ENCODE data around the gene NRAP. TPM values are rescaled to one million over a fixed set of nuclear protein-coding genes. Genes with fewer than 3 reads are reported as not detected.

NRAP gene
- total RNA-seq, 4 donors from 2014 or later, result 0.16 to 12.3 (median 1.1) TPM; not detected in 1

DNA sequence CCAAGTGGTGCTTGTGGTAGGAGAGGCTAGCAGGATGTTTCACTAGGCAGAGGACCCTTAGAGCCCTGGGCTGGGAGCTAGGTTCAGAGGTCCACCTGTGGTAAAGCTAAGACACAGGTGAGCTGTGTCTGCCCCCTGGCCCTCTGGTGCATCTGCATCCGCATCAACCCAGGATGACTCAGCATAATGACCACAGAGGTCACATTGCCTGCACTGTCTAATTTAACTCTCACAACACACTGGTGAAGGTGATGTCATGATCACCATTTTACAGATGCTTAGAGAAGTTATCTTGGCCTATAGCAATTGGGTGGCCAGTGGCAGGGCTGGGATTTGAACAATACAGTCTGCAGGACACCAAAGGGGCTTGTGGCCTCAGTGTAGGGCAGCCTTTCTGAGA, 77.9 kb downstream of the NRAP start:
- in situ Hi-C loops (cut with MboI; ENCODE audit: low pct_ligation_motif_present in 1 of 4, low pct_unique_long_range_greater_than_20kb in 1 of 4, low sequenced_read_pairs in 3 of 4) (no loop called here), intact Hi-C loops (cut with DNase I; ENCODE audit: low total_unique reads) (no loop called here)

DNA sequence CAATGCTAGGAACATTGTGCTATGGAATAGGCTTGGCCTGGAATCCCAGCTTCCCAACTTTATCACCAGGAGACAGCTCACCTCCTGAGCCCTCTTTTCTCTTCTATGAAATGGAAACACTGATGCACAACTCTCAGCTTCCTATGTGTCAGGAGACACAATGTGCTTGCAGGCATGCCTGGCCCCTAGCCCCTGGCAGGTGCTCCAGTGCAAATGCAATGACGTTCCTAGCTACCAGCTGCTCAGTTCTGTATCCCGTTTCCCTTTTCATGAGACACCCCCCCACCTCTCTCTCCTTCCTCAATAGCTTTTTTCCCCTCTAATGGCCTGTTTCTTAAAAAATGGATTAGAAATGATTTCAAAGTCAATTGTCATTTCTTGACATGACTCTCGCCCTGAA, 80.3 kb downstream of the NRAP start:
- 44 to 81% methylated on average over 3 of the region's 3 CpGs for WGBS, 2 donors (ENCODE audit: low coverage in 1 of 2)
- in situ Hi-C loops (cut with MboI; ENCODE audit: low pct_ligation_motif_present in 1 of 4, low pct_unique_long_range_greater_than_20kb in 1 of 4, low sequenced_read_pairs in 3 of 4), result no loop called here

More for the DNA sequence above, 77.9 kb downstream of the NRAP start:
- H3K4me1 ChIP-seq, result no peaks in the 10 kb centered on the region
- no peak for DNase-seq
- no peak overlapping the region for H3K4me3 ChIP-seq
- no peak for TF ChIP-seq EP300 (IDR thresholded peaks at IDR 0.05; ENCODE audit: low read depth)
- no peak for TF ChIP-seq POLR2AphosphoS5 (IDR thresholded peaks at IDR 0.05)
- TF ChIP-seq, protein P1, sequence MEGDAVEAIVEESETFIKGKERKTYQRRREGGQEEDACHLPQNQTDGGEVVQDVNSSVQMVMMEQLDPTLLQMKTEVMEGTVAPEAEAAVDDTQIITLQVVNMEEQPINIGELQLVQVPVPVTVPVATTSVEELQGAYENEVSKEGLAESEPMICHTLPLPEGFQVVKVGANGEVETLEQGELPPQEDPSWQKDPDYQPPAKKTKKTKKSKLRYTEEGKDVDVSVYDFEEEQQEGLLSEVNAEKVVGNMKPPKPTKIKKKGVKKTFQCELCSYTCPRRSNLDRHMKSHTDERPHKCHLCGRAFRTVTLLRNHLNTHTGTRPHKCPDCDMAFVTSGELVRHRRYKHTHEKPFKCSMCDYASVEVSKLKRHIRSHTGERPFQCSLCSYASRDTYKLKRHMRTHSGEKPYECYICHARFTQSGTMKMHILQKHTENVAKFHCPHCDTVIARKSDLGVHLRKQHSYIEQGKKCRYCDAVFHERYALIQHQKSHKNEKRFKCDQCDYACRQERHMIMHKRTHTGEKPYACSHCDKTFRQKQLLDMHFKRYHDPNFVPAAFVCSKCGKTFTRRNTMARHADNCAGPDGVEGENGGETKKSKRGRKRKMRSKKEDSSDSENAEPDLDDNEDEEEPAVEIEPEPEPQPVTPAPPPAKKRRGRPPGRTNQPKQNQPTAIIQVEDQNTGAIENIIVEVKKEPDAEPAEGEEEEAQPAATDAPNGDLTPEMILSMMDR (IDR thresholded peaks at IDR 0.05), result no peak
- no peak for TF ChIP-seq POLR2A (IDR thresholded peaks at IDR 0.05)
- H3K36me3 ChIP-seq, result no peaks in the 10 kb centered on the region
- no peaks in the 10 kb centered on the region for H3K9me3 ChIP-seq
- no peak overlapping the region for H3K27ac ChIP-seq
- peaks cover 11% of the 10 kb centered on the region for H3K27me3 ChIP-seq
- WGBS, 2 donors (ENCODE audit: low coverage in 1 of 2), result 50% methylated on average over 1 of the region's 1 CpG; no CpG with 5 or more reads in 1 of the 2 donors

GRCh38 chr10:113581092-113581491, 82.7 kb downstream of the NRAP start:
- WGBS, 2 donors (ENCODE audit: low coverage in 1 of 2), result 94% methylated on average over 1 of the region's 1 CpG; no CpG with 5 or more reads in 1 of the 2 donors
- no peak overlapping the region for H3K27ac ChIP-seq
- no peak for DNase-seq
- H3K9me3 ChIP-seq, result no peaks in the 10 kb centered on the region
- H3K27me3 ChIP-seq, result peaks cover 11% of the 10 kb centered on the region
- intact Hi-C loops (cut with DNase I; ENCODE audit: low total_unique reads), result no loop called here
- H3K36me3 ChIP-seq, result no peaks in the 10 kb centered on the region
- in situ Hi-C loops (cut with MboI; ENCODE audit: low pct_ligation_motif_present in 1 of 4, low pct_unique_long_range_greater_than_20kb in 1 of 4, low sequenced_read_pairs in 3 of 4), result no loop called here
- H3K4me3 ChIP-seq, result no peak overlapping the region
- H3K4me1 ChIP-seq, result no peaks in the 10 kb centered on the region
- TF ChIP-seq POLR2AphosphoS5 (IDR thresholded peaks at IDR 0.05) (no peak), EP300 (IDR thresholded peaks at IDR 0.05; ENCODE audit: low read depth) (no peak), POLR2A (IDR thresholded peaks at IDR 0.05) (no peak)
- TF ChIP-seq, protein P1 (IDR thresholded peaks at IDR 0.05), result no peak

More for the DNA sequence above, 80.3 kb downstream of the NRAP start:
- DNase-seq, result no peak
- Histone ChIP-seq H3K27me3 (peaks cover 11% of the 10 kb centered on the region), H3K4me3 (no peak overlapping the region), H3K9me3 (no peaks in the 10 kb centered on the region), H3K4me1 (no peaks in the 10 kb centered on the region), H3K27ac (no peak overlapping the region), H3K36me3 (no peaks in the 10 kb centered on the region)
- intact Hi-C loops (cut with DNase I; ENCODE audit: low total_unique reads), result no loop called here
- no peak for TF ChIP-seq POLR2AphosphoS5 (IDR thresholded peaks at IDR 0.05)

DNA sequence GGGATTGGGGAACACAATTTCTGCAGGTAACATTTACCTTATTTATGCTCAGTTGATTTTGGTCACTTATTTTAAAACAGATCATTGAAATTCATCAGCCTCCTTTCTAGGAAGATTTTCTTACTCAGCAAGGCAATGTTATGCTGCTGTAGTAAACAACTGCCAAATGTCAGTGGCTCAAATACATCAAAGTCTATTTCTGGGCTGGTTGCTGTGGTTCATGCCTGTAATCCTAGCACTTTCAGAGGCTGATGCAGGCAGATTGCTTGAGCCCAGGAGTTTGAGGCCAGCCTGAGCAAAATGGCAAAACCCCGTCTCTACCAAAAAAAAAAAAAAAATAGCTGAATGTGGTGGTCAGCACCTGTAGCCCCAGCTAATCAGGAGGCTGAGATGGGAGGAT, 85.1 kb downstream of the NRAP start:
- Histone ChIP-seq H3K27ac (no peak overlapping the region), H3K9me3 (no peaks in the 10 kb centered on the region), H3K27me3 (peaks cover 11% of the 10 kb centered on the region), H3K36me3 (no peaks in the 10 kb centered on the region), H3K4me3 (no peak overlapping the region), H3K4me1 (no peaks in the 10 kb centered on the region)
- TF ChIP-seq EP300 (IDR thresholded peaks at IDR 0.05; ENCODE audit: low read depth), result no peak
- no peak for TF ChIP-seq POLR2AphosphoS5 (IDR thresholded peaks at IDR 0.05)
- TF ChIP-seq POLR2A (IDR thresholded peaks at IDR 0.05), result no peak
- TF ChIP-seq, protein P1 (IDR thresholded peaks at IDR 0.05), result no peak
- no peak for DNase-seq
- intact Hi-C loops (cut with DNase I; ENCODE audit: low total_unique reads) (no loop called here), in situ Hi-C loops (cut with MboI; ENCODE audit: low pct_ligation_motif_present in 1 of 4, low pct_unique_long_range_greater_than_20kb in 1 of 4, low sequenced_read_pairs in 3 of 4) (no loop called here)
- 62% methylated on average over 1 of the region's 1 CpG; no CpG with 5 or more reads in 1 of the 2 donors for WGBS, 2 donors (ENCODE audit: low coverage in 1 of 2)

- Histone ChIP-seq H3K36me3 (no peaks in the 10 kb centered on the region), H3K27me3 (peaks cover 9% of the 10 kb centered on the region), H3K27ac (no peak overlapping the region), H3K4me1 (no peaks in the 10 kb centered on the region), H3K4me3 (no peak overlapping the region), H3K9me3 (no peaks in the 10 kb centered on the region)
- in situ Hi-C loops (cut with MboI; ENCODE audit: low pct_ligation_motif_present in 1 of 4, low pct_unique_long_range_greater_than_20kb in 1 of 4, low sequenced_read_pairs in 3 of 4), result no loop called here
- TF ChIP-seq POLR2AphosphoS5 (IDR thresholded peaks at IDR 0.05) (no peak), EP300 (IDR thresholded peaks at IDR 0.05; ENCODE audit: low read depth) (no peak), POLR2A (IDR thresholded peaks at IDR 0.05) (no peak)
- TF ChIP-seq, protein P1 (IDR thresholded peaks at IDR 0.05), result no peak
- intact Hi-C loops (cut with DNase I; ENCODE audit: low total_unique reads), result no loop called here
- no peak for DNase-seq
- 50 to 66% methylated on average over 1 to 4 of the region's 4 CpGs for WGBS, 2 donors (ENCODE audit: low coverage in 1 of 2)
Measured at GRCh38 chr10:113576852-113577251, 87.0 kb downstream of the NRAP start.

Data from transverse colon (tissue), 4 donors.